GM18502 (cell line): Measurements from ENCODE around the gene FNDC3A.
A peak's percentile ranks its signal among the peaks of the same experiment; 100 is the strongest.

ENCODE experiments used
- ATAC-seq: cut with Tn5 transposase; IDR thresholded peaks from one replicate; pipeline ENCODE4 v1.9.1; 2021; ENCODE audit warnings: mild to moderate bottlenecking; ENCODE audit not compliant: unreplicated experiment, poor library complexity

The FNDC3A gene

GRCh38 chr13:49246850-49247642, 271.3 kb downstream of the FNDC3A start:
- peak; percentile 41 for ATAC-seq

DNA sequence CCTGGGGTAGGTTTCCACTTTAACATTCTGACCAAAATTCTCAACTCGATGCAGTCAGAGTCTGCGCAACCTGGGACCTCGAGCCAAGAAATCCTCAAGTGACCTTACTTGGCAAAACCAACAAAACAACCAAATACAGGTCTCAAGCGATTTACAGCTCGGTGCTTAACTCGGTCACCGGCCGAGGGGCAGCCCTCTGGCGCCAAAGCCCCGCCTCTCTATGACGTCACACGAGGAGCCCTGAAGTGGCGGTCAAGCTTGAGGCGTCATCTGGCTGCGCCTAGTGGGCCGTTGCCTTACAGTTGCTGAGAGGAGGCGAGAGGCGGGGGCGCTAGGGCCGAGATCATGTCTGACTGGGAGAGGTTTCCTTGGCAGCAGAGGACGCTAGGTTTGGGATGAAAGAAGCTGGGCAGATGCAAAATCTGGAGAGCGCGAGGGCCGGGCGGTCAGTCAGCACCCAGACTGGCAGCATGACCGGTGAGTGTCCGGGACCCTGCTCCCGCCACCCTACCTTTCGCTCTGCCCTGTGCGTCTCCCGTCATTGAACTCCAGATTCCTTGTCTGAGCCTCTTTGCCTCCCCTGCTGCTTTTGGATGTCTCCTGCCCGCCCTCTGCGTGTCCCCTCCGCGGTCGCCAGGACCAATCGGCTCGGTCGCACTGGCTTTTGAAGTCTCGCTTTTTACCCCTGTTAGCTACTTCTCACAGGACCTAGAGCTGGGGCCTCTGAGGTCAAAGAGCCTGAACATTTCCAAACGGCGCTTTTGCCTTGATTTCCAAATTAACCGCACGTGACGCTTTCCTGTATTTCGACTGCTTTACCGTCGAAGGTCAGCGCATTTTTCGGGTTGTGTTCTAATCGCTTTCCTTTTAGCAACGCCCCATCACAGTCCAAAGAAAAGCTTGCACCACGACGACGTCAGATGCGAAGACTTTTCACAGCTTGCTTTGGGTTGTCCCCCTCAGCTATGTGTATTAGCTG, 272.2 kb downstream of the FNDC3A start, which contains the start of gene CDADC1:
Gene CDADC1, plus strand, starts transcription at position 283 of the 979 bp plus-strand sequence. Its CDS starts 113 bp downstream, at position 396.
- peak; percentile 97 for ATAC-seq

DNA sequence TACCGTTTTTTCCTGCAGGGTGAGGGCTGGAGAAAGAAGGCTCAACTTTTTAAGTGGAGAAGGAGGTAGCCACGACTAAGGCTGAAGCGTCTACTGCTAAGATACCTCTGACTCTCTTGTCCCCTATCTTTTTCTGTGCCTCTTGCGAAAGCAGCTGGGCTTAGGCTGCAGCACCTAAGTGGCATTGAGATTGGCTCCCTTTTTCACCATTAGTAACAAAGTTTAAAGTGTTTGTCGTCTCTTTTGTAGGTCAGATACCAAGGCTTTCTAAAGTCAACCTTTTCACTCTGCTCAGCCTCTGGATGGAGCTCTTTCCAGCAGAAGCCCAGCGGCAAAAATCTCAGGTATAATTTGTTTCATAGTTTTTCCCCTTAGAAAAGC, 272.9 kb downstream of the FNDC3A start:
- no peak for ATAC-seq

GRCh38 chr13:49251326-49251725, 275.6 kb downstream of the FNDC3A start:
- ATAC-seq = no peak

DNA sequence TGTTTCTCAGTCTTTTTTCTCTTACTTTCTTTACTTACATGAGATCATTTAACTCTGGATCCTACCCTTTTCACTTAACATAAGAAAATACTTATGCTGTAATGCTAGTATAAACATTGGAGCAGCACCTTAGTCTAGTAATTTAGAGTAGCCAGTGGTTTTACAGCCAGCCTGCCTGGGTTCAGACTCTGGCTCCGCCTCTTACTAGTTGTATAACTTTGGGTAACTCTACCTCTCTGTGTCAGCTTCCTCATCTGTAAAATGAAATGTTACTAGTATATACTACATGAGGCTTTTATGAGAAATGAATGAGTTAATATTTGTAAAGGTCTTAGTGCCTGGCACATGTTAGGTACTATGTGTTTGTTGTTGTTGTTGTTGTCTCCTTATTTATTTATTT, 277.6 kb downstream of the FNDC3A start:
- ATAC-seq = no peak

DNA sequence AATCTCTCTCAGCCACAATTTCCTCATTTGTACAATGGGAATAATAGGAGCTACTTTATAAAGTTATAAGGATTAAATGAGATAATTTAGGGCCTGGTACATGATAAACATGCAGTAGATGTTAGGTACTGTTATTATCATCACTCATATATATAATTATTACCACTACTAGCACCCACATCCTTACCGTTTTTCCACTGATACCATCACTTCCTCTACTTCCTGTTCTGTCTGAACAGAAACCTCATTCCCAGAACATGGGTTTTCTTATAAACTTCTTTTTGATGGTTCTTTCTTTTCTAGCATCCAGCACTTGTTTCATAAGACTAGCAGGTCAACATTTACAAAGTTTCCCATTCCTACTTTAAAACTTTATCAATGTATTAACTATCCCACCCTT, 278.3 kb downstream of the FNDC3A start:
- ATAC-seq = no peak

DNA sequence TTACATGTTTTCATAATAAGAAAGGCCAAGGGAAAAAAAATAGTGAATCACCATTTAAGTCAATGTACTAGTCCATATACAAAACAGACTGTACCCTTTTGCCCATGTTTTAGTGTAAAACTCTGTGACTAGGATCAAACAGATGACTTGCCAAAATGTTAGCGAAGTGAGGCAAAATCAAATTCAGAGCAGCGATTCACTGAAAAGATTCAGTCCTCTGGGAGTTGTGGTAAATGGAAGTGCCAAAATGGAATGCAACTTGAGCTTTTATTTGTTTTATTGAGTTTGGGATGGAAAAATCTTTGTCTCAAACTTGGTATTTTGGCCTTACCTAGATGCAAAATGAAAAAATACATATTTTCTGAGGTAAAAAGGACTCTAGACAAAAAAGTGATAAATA, 281.1 kb downstream of the FNDC3A start:
- ATAC-seq = no peak

DNA sequence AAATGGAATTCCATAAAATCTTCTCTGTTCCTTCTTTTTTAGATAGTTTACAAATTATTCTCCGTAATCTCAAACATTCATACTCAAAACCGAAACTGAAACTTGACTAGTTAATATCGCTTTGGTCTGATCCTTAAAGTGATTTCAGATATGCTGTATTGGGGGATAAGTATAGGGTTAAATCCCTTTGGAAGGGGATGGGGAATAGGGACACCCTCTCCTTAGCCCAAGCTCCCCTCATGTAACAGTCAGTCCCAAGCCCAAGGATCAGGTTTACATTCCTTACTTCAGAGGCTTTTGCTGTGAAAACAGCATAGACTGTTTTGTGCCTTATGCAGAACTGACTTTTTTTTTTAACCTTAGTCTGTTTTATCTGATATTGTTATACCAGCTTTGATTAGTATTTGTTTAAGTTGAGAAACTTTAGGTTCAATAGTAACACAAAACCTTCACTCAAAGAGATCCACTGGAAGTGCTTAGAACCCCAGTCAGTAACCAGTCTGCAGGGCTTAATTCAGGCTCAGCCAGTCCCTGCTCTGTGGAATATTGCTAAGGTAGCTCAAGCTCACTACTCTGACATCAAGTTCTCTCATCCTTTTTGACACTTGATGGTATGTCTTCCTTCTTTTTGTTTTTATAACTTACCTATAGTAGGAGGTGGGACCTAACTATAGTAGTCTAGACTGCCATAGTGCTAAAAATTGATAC, 282.5 kb downstream of the FNDC3A start:
- ATAC-seq = no peak
